ENCODE results near the gene DNAH17.

The DNAH17 gene

DNA sequence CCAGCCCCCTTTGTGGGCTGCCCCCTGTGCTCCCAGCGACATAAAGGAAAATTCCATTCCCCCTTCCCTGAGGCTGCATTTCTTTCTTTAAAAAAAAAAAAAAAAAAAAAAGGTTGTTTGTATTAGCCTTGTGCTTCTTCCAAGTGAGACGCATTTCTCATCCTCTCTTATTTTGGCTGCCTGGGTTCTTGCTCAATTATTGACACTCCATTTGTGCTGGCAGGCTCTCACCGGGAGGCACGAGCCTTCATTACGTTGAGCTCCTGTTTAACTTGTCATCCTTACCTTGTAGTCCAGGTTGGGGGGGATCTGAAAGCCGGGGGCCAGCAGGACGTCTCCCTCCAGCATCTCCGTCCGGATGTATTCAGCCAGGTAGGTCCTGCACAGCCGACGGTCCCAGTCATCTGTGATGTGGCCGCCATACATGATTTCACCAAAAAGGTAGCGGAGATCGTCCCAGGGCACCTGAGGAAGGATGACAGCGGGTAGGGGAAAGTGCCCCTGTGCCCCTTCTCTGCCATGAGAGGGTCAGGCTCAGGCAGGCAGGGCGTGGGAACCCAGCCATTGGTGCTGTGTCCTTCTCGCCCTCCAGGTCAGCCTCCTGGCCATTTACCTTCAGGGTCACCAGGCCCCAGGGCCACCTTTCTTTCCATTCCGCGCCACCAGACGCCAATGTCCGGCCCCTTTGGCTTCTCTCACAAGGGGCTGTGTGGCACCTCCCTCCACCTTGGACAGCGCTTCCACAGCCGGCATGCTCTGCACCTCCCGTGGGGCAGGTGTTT, 148.2 kb downstream of the DNAH17 start:
- no peak for DNase-seq (ENCODE audit: low read depth)

DNA sequence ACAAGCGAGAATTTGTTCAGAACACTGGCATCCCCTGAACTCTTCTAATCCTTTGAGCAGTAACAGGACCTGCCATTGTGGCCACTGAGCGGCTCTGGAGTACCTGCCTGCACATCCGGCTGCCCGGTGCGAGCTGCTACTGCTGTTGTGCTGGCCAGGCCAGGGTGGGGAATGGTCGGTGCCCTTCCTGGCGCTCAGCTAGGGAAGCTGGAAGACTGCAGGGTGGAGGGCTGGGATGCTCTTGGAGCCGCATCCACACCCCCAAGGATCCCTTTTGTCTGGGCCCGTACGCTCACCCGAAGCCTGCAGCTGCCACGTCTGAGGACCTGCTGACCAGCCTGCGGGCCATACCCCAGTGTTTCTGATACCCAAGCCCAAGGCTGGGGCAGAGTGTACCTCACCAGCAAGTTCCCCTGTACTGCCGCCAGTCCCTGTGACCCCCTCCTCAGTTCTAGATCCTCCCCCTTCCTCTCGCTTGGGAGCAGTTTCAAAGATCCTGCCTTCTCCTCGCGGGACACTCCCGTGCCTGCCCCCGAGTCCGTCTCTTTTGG, 149.1 kb downstream of the DNAH17 start:
- no peak for DNase-seq (ENCODE audit: low read depth)

DNA sequence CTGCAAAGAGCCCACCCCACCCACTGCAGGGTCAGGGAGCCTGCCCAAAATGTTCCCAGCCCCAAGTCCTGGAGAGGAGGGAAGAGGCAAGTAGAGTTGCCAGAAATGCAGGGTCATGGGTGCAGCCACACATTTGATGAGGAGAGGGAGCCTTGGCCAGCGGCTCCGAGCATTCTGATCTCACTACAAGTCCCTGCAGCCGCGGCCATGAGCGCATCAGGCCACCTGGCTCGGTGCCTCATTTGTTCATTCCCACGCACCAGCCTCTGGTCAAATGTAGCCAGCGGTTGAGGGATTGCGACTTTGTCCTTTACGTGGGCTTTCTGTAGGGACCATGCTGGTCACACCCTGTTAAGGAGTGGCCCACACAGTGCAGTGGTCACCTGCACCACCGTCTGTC, 150.1 kb downstream of the DNAH17 start:
- no peak for DNase-seq (ENCODE audit: low read depth)

DNA sequence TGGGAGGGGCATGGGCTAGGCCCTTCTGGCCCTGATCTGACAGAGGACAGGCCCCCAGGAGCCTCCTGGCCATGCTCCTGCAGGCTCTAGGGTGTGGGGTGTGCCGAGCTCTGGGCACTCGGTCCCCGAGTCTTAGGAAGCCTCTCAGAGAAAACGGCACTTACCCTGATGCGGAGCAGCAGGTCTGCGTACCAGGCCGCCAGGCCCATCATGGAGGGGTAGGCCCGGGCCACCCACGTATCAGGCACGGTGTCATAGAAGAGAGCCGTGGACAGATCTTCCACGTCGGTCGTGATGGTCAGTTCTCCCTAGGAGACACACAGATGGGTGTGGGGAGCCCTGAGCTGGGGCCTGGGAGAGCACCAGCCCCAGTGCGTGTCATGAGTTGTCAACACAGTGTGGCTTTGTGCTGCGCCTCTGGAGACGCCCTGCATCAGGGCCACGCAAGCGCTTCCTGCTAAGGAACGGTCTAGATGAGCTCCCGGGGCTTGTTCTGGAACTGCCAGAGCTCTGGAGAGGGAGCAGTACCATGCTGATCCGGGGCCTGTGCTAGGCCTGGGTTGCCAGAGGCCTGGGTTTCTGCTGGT, 150.8 kb downstream of the DNAH17 start:
- DNase-seq (ENCODE audit: low read depth), result no peak

DNA sequence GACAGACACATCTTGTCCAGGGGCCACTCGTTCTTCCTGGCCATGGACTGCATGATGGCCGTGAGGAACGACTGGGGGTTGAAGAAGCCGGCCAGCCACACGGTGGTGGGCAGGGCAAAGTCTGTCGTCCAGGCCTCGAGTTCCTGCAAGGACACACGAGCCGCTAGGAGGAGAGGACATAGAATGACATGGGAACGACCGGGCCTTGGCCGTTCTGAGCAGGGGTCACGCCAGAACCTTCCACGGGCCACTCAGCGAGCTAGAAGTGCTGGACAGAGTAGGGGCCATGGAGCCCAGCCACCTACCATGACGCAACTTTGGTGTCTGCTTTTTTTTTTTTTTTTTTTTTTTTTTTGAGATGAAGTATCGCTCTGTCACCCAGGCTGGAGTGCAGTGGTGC, 151.8 kb downstream of the DNAH17 start:
- no peak for DNase-seq (ENCODE audit: low read depth)

DNA sequence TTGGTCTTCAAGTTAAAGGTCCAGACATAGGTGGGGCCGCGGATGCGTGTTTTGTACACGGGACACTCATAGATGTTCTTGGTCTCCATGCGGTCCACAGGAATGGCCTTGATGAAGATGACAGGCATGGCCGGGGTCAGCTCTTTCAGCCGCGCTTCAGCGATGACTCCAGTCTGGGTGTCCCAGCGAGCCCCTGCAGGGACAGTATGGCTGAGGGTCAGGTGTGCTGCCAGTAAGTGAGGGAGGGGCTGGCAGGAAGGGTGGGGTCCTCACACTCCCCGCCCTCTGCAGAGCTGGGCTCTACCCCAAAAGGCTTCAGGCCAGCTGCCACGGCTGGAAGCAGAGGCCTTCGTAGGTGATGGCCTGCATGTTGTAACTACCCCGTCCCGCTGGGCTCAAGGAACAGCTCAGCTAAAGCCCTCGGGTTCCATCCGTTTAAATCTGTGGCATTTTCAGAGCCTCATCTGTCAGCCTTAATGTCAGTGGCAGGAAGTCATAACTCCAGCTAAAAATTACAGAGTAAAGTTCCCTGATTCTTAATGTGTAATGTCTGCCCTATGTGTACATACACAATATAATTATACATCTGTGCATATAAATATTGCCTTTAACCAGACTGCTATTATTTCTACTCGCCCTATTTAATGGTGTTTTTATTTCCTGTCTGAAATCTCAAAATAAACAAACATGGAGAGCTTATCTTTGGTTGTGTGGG, 153.1 kb downstream of the DNAH17 start:
- DNase-seq (ENCODE audit: low read depth), result no peak

DNA sequence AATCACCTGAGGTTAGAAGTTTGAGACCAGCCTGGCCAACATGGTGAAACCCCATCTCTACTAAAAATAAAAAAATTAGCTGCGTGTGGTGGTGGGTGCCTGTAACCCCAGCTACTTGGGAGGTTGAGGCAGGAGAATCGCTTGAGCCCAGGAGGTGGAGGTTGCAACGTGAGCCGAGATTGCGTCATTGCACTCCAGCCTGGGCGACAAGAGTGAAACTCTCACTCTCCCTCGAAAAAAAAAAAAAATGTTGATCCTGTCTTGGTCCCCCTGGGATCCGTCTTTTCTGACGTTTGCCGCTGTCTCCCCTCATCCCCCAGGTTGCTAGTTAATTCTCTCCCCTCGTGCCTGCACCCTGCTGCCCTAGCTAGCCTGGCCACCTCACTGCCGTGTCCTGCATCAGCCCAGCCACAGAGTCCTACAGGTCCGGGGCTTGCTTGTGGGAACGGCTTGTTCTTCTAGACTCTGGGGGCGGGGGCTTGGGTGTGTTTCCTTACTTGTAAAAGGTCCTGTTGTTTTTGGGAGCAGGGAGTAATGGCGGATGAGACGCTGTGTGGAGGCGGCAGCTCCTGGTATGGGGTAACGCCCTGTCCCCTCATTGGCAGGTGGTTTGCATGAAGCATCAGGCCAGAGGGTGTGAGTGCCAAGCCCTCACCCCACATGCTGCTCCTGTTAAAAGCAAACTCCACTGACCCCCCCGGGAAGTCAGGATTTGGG, 154.2 kb downstream of the DNAH17 start:
- DNase-seq (ENCODE audit: low read depth), result no peak

DNA sequence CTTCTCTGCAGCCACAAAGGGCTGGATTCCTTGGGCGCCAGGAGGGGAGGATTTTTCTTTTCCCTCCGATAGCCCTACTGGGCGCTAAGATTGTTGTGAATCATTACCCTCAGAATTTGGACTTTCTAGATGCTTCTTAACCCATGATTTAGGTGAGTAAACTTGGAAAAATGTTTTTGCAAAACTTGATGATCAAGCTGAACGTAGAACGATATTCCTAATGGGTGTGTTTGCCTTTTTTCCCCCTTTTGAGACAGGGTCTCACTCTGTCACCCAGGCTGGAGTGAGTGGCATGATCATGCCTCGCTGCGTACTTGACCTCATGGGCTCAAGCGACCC, 155.0 kb downstream of the DNAH17 start:
- no peak for DNase-seq (ENCODE audit: low read depth)

DNA sequence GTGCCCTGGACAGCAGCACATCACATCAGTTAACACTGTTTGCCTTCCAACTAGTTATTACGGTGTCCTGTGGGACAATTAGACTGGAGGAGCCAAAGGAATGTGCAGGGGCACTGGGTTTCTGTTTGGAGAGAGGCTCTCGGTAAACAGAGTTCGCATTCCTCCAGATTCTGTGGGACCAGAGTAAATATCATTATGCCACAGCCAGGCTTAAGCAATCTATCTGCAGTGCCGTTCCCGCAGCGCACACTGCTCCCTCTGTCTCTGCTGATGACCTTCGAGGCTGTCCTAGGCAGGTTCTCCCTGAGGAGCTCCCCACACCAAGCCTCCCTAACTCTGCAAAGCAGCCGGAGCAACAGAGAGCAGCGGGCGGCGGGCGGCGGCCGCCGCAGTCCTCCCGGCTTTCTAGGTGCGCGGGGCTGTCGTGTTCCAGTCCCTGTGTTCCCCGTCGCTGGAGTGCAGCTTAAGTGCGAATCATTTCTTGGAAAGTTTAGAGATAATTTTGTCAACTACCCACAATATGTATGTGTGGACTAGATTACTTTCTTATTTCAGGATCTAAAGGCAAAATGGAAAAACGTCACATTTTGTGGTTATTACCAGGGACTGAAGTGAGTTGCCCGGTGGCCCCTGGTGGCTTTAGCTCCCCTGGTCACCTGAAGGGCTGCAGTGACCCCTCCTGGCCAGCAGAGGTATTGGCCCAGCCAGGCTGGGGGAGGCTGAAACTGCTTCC, 155.5 kb downstream of the DNAH17 start:
- DNase-seq (ENCODE audit: low read depth), result peak; percentile 65

DNA sequence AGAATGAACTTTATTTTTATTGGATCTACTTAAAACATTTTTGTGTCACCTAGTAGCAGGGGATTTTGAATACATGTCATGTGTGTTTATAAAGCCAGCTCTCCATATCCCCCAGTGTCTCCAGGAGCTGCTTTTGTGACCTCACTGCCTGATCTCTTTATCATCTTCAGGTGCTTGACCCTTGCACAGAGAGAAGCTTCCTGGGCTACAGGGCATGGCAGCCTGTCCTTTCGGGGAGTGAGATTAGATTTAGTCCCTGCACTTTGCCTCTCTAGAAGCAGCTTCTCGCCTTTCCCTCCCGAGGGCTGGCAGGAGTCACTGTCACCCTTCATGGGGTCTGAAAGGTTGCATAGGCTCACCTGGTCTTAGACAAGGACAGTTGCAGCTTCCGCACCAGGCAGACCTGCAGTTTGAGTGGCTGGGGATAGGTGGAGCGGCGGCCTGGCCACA, 156.1 kb downstream of the DNAH17 start:
- no peak for DNase-seq (ENCODE audit: low read depth)

DNA sequence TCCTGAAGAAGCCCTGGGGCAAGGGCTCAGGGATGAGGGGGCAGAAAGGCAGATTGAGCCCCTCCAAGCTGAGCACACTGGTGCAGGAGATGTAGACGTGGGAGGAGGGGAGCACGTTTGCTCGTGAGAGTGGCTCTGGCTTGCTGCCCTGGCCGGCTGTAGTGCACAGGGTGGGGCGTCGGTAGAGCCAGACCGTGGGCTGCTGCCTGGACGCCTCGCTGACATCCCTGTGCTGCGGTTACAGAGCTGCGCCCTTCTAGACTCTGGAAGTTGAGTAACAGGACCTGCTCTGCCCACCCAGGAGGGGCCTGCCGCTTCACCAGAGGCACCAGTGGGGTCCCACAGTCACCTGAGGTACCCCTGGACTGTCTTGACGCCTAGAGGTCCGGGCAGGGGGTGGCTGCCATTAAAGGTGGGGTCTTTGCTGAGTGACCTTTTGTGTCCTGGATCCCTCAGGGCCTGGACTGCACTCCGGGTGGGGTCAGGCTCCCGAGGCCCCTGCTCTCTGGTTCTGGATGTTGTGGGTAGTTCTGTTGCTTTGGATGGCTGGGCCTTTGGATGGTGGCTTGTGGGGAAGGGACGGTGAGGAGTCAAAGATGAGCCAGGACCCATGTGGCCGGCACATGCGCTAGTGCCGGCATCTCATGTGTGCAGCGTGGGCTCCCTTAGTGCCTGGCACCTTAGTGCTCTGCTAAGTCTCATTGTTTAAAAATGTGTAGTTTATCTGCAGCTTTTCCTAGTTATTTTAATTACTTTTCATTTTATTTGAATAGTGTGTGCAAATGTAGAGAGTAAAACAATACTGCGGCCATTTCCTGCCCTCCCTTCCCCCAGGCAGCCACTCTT, 157.0 kb downstream of the DNAH17 start:
- DNase-seq (ENCODE audit: low read depth), result no peak

DNA sequence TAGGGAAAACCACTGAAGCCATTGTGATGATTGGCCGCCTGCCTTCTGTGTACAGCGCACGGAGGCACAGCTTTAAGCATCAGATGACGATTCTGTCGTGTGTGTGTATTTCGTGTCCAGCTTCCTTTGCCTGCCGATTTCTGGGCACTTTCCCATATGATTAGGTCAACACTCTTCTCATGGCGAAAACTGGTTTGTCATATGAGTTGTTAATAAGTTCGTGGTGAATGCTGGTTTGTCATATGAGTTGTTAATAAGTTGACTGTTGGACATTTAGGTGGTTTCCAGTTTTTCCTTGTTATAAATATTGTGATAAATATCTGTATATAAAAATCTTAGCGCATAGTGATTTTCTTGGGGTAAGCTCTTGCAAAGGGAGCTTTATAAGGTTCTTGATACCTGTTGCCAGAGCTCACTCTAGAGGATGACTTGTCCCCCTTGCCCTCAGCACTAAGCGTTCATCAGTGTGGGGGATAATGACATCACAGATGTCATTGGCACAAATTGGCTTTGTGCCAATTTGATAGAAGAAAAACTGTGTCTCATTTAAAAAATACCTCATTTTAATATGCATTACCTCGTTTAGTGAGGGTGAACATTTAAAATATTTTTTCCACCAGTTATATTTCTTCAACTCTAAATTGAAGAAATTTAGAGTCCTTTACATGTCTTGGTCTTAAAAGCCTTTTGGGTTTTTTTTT, 158.7 kb downstream of the DNAH17 start:
- DNase-seq (ENCODE audit: low read depth), result no peak

DNA sequence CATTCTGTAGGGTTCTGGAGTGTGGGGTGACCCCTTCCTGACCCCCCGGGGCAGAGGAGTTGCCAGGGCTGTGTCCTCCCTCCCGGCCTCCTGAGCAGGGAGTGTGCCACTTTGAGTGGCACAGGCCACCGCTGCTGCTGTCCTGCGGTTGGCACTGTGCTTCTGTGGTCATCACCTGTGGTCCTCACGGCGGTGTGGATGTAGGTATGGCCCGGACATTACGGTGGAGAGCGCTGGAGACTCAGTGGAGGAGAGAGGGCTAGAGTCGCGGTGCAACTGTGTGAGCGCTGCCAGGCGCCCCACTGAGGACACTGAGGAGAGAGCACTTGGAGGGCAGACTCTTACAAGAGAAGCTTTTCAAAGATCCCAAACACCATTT, 159.7 kb downstream of the DNAH17 start:
- no peak for DNase-seq (ENCODE audit: low read depth)

DNA sequence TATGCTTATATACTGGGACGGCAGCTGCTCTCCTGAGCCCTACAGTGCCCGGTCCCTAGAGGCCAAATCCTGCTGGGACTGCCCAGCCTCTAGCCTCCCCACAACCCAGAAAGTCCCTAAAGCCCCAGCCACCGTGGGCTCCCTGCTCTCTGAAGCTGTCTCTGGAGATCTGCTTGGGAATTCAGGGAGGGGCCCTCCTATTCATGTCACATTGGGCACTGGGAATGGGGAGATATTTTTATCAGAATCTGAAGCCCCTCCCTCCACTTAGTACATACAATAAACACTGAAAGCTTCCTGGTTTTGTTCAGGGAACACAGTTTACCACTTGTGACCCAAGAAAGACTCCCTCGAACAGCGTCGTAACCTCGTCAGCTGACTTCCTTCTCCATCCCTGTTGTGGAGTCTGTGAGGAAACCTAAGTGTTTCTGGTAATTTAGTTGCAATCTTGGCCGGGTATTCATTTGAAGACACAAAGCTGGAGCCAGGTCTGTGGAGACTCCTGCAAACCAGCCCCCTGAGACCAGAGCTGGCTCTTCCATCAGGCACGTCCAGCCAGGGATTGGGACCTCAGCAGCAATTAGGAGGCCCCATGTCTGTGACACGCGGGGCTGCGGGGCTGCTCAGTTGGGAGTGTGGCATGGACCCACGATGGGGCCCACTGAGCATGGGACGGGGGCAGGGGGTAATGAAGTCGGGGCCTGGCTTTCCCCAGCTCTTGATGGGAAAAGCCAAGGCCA, 160.2 kb downstream of the DNAH17 start:
- no peak for DNase-seq (ENCODE audit: low read depth)

DNA sequence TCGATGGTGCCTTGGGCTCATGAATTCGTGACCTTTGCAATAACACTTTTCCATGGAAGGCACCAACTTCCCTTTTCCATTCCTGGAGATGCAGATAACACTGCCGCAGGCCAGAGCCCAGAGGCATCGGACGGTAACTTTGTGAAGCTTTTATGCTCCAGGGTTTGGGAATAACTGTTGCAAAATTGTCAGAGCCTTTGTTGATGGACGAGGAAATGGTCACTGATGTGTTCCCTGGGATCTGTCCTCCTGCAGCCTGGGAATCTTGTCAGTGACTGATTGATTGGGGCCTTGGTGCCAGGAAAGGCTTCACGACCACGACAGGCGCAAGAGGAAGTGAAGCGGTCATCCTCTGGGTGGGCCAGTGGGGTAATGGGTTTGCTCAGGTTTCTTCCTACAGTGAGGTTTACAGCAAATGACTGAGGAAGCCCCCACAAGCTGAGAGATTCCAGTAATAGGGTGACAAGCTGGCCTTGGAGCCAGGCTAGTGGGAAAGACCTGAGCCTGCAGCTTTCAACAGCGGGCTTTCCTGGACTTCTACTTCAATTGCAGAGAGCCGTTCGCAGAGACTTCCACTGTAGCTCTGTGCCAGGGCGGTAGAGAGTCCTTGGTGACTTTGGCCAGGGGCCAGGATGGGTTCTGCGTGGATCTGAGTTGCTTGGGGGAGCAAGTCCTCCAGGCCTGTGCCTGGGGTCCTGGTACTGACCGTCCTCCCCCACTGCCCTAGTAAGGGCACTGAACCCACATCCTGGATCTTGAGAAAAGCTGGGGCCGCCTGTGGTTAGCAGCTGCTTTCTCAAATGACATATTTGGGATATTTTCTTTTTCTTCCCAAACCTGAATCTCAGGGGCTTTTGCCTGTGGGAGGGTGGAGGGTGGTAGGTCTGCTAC, 161.1 kb downstream of the DNAH17 start:
- no peak for DNase-seq (ENCODE audit: low read depth)

DNA sequence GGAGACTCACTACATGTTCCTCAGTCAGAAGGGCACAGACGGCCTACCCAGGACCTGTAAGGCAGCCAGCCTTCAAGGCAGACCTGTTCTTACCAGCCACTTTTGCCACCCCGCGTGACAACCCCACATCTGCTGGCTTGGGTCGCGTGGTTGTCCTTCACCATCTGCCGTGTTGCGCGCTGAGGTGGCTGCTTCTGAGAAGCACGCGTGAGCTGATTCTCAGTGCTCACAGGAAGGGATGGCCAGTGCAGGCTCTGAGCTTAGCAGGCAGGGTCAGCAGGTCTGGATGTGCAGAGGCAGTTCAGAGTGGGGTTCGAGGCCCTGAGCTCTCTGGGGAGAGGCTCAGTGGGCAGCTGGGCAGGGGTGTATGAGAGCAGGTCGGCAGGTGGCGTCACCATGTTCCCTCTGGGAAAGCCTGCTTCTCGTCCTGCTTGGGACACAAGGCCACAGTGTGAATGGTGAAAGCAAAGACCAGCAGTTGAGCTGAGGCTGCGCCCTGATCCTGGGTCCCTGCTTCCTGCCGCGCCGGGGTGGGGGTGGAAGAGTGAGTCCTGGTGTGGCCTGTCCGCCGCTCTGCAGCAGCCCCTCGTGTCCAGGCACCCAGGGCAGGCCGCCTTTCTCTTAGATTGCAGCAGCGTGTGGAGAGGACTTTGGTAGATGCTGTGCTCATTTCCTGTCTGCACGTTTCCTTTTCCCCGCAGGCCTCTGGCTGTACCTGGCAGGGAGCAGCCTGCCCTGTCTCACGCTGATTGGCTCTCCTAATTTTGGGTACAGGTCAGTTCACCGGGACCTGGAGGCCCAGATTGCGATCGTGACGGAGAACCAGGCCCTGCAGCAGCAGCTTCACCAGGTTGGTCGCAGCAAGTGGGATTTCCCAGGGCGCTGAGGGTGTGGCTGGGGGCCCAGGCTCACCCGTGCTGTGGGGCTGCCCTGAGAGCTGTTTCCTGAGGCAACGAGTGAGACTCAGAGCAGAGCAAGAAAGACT, 162.7 kb downstream of the DNAH17 start:
- DNase-seq (ENCODE audit: low read depth), result peak; percentile 49

DNA sequence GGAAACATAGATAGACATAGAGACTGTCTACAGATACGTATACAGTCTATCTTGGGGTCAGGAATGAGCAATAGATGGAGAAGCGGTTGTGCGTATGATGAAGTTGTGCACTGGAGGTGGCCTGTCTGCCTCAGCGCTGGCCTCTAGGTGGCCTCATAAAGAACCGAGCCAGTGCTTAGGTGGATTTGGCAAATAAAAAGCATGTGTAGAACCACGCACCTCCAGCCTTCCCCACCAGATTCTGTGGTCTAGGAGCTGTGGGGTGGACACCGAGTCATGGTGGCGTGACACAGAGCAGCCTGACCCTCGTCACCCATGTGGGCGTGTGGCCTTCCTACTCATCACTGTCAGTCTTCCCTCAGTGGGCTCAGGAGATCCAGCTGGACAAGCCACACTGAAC, 164.8 kb downstream of the DNAH17 start:
- DNase-seq (ENCODE audit: low read depth), result peak; percentile 19

Measured in activated T-helper 9 cell treated with anti-CD3 and anti-CD28 coated beads, Interleukin-2, amount 50 U/mL, for 16 hours (primary cell).